Measurements from ENCODE around the gene ARHGAP15.
"Not testable (repeated sequence)": the region's sequence is repeated elsewhere in the genome, so short reads cannot be mapped to it uniquely, and the experiment has no call there.

The ARHGAP15 gene

GRCh38 chr2:143501106-143501676 lies 372.0 kb downstream of the ARHGAP15 start:
- DNase-seq, result no peak

GRCh38 chr2:143503280-143503679 lies 374.1 kb downstream of the ARHGAP15 start:
- no peak for DNase-seq

- DNase-seq, result no peak
Measured at GRCh38 chr2:143504397-143504796, 375.2 kb downstream of the ARHGAP15 start.

GRCh38 chr2:143505542-143505941 lies 376.3 kb downstream of the ARHGAP15 start:
- DNase-seq, result no peak

- DNase-seq, result peak; percentile 12
Measured at GRCh38 chr2:143513081-143513480, 383.9 kb downstream of the ARHGAP15 start.

GRCh38 chr2:143514413-143514812 lies 385.2 kb downstream of the ARHGAP15 start:
- DNase-seq, result no peak

- DNase-seq, result no peak
Measured at GRCh38 chr2:143515318-143515717, 386.1 kb downstream of the ARHGAP15 start.

- no peak for DNase-seq
Measured at GRCh38 chr2:143519521-143519920, 390.3 kb downstream of the ARHGAP15 start.

GRCh38 chr2:143521396-143521795 lies 392.2 kb downstream of the ARHGAP15 start:
- no peak for DNase-seq

- DNase-seq, result no peak
Measured at GRCh38 chr2:143522699-143523098, 393.5 kb downstream of the ARHGAP15 start.

GRCh38 chr2:143524119-143524553 lies 394.9 kb downstream of the ARHGAP15 start:
- DNase-seq, result no peak

- DNase-seq, result no peak
Measured at GRCh38 chr2:143524559-143525401, 395.6 kb downstream of the ARHGAP15 start.

GRCh38 chr2:143525402-143525860 lies 396.2 kb downstream of the ARHGAP15 start:
- DNase-seq, result no peak

GRCh38 chr2:143526498-143526897 lies 397.3 kb downstream of the ARHGAP15 start:
- no peak for DNase-seq

GRCh38 chr2:143528021-143528420 lies 398.8 kb downstream of the ARHGAP15 start:
- DNase-seq, result no peak

GRCh38 chr2:143529118-143529720 lies 400.0 kb downstream of the ARHGAP15 start:
- DNase-seq, result no peak

GRCh38 chr2:143530758-143531157 lies 401.5 kb downstream of the ARHGAP15 start:
- peak; percentile 47 for DNase-seq

- DNase-seq, result no peak
Measured at GRCh38 chr2:143532061-143532460, 402.8 kb downstream of the ARHGAP15 start.

- DNase-seq, result no peak
Measured at GRCh38 chr2:143533846-143534245, 404.6 kb downstream of the ARHGAP15 start.

GRCh38 chr2:143535802-143536201 lies 406.6 kb downstream of the ARHGAP15 start:
- DNase-seq, result no peak

GRCh38 chr2:143541899-143542298 lies 412.7 kb downstream of the ARHGAP15 start:
- not testable (repeated sequence) for DNase-seq

- DNase-seq, result no peak
Measured at GRCh38 chr2:143545059-143545948, 416.1 kb downstream of the ARHGAP15 start.

GRCh38 chr2:143545949-143546255 lies 416.7 kb downstream of the ARHGAP15 start:
- DNase-seq, result peak; percentile 5

Data from NCI-H226 (cell line).